C4-2B (cell line): ENCODE results near the gene MIEN1.

Experiments
- ZFX ChIP-seq: fragments of 450-650 bp; IDR thresholded peaks from 2 replicates; pipeline ENCODE4 v1.6.1; 2017
- TF ChIP-seq, protein P1 (sequence below): fragments of 450-650 bp; conservative IDR thresholded peaks from 2 replicates; pipeline ENCODE4 v1.5.1; 2017; ENCODE audit warnings: mild to moderate bottlenecking

- TF ChIP-seq, protein P1, sequence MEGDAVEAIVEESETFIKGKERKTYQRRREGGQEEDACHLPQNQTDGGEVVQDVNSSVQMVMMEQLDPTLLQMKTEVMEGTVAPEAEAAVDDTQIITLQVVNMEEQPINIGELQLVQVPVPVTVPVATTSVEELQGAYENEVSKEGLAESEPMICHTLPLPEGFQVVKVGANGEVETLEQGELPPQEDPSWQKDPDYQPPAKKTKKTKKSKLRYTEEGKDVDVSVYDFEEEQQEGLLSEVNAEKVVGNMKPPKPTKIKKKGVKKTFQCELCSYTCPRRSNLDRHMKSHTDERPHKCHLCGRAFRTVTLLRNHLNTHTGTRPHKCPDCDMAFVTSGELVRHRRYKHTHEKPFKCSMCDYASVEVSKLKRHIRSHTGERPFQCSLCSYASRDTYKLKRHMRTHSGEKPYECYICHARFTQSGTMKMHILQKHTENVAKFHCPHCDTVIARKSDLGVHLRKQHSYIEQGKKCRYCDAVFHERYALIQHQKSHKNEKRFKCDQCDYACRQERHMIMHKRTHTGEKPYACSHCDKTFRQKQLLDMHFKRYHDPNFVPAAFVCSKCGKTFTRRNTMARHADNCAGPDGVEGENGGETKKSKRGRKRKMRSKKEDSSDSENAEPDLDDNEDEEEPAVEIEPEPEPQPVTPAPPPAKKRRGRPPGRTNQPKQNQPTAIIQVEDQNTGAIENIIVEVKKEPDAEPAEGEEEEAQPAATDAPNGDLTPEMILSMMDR, result no peak
- no peak for TF ChIP-seq ZFX
Observed at GRCh38 chr17:39774047-39774446, 43.7 kb upstream of the MIEN1 start.
